Tibial artery (tissue), 4 donors: ENCODE measurements around the gene GUCA2B.

ENCODE experiments used
- DNase-seq, 2 donors: peaks; one replicate each; pipeline ENCODE4 v3.0.0-alpha.2; 2019
- H3K27ac ChIP-seq, 2 donors: fragments of 200-600 bp; sonication (generic) in 1 of 2; 1 replicate in 1 of 2; 2 replicates in 1 of 2; pipeline ENCODE4 v1.5.1; 2018 to 2019; ENCODE audit warnings: mild to moderate bottlenecking in 1 of 2
- H3K27me3 ChIP-seq, 2 donors: fragments of 200-600 bp; sonication (generic) in 1 of 2; one replicate each; pipeline versions ENCODE4 v1.5.1 to v1.6.0; 2016 to 2019
- H3K36me3 ChIP-seq, 3 donors: fragments of 200-600 bp; sonication (generic) in 2 of 3; one replicate each; pipeline ENCODE4 v1.5.1; 2016 to 2019; ENCODE audit warnings: mild to moderate bottlenecking in 2 of 3
- H3K4me1 ChIP-seq, 4 donors: fragments of 200-600 bp; sonication (generic) in 2 of 4; 1 replicate in 3 of 4; 2 replicates in 1 of 4; pipeline ENCODE4 v1.5.1; 2016 to 2019
- H3K4me3 ChIP-seq, 2 donors: fragments of 200-600 bp; sonication (generic) in 1 of 2; 1 replicate in 1 of 2; 2 replicates in 1 of 2; pipeline ENCODE4 v1.5.1; 2018 to 2019; ENCODE audit warnings: mild to moderate bottlenecking in 2 of 2
- H3K9me3 ChIP-seq, 3 donors: fragments of 200-600 bp; sonication (generic) in 1 of 3; one replicate each; pipeline ENCODE4 v1.5.1; 2016 to 2019
- intact Hi-C: fragments of 100-400 bp; cut with DNase I; formaldehyde crosslinking; loops from one replicate; pipeline ENCODE4 v1.15.0; 2023; ENCODE audit warnings: low total_unique reads
- TF ChIP-seq, protein P1 (sequence below), 2 experiments: fragments of 200-600 bp in 1 of 2; fragments of 450-650 bp in 1 of 2; IDR thresholded peaks; one replicate each; pipeline ENCODE4 v1.5.1; 2017 to 2019; ENCODE audit warnings: antibody characterized with exemption in 2 of 2, mild to moderate bottlenecking in 1 of 2, moderate library complexity in 1 of 2

Gene GUCA2B

DNA sequence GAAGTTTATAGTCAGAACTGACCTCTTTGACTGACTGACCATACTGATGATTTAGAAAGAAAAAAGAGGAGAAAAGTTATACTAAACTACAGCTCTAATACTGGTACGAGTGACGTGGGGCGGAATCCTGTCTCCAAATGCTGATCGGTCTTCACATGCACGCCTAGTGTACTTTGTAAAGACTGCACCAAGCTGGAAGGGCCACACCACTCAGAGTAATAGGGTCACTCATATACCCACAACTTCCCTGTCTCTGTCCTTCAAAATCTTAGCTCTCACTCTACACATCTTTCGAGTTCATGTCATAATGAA lies 30.7 kb downstream of the GUCA2B start:
- Histone ChIP-seq H3K4me1 (peaks cover 0 to 14% (median 5%) of the 10 kb centered on the region in 4 donors), H3K27ac (no peak overlapping the region), H3K9me3 (no peaks in the 10 kb centered on the region), H3K4me3 (no peak overlapping the region), H3K27me3 (no peaks in the 10 kb centered on the region), H3K36me3 (peaks cover 4 to 35% (median 30%) of the 10 kb centered on the region in 3 donors)
- TF ChIP-seq, protein P1, sequence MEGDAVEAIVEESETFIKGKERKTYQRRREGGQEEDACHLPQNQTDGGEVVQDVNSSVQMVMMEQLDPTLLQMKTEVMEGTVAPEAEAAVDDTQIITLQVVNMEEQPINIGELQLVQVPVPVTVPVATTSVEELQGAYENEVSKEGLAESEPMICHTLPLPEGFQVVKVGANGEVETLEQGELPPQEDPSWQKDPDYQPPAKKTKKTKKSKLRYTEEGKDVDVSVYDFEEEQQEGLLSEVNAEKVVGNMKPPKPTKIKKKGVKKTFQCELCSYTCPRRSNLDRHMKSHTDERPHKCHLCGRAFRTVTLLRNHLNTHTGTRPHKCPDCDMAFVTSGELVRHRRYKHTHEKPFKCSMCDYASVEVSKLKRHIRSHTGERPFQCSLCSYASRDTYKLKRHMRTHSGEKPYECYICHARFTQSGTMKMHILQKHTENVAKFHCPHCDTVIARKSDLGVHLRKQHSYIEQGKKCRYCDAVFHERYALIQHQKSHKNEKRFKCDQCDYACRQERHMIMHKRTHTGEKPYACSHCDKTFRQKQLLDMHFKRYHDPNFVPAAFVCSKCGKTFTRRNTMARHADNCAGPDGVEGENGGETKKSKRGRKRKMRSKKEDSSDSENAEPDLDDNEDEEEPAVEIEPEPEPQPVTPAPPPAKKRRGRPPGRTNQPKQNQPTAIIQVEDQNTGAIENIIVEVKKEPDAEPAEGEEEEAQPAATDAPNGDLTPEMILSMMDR (IDR thresholded peaks at IDR 0.05): no peak
- intact Hi-C loops: no loop called here
- no peak for DNase-seq

DNA sequence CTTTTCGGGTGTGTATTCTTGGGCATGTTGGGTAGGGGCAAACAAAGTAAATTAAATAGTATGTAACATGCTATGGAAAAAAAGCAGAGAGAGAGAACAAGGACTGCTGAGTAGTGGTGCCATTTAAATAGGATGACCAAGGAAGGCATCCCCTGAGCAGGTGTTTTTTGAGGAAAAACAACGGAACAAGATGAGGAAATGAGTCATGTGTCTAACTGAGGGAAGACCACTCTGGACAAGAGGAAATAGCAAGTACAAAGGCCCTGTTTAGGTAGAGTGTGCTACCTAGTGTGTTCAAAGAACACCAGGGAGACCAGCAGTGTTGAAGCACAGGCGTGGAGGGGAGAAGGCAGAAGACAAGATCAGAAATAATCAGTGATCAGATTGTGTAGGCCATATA lies 31.4 kb downstream of the GUCA2B start:
- Histone ChIP-seq H3K9me3 (no peaks in the 10 kb centered on the region), H3K27me3 (no peaks in the 10 kb centered on the region), H3K27ac (no peak overlapping the region), H3K36me3 (peaks cover 4 to 41% (median 35%) of the 10 kb centered on the region in 3 donors), H3K4me1 (peaks cover 0 to 8% (median 3%) of the 10 kb centered on the region in 4 donors), H3K4me3 (no peak overlapping the region)
- TF ChIP-seq, protein P1 (IDR thresholded peaks at IDR 0.05): no peak
- DNase-seq: no peak
- intact Hi-C loops: no loop called here

DNA sequence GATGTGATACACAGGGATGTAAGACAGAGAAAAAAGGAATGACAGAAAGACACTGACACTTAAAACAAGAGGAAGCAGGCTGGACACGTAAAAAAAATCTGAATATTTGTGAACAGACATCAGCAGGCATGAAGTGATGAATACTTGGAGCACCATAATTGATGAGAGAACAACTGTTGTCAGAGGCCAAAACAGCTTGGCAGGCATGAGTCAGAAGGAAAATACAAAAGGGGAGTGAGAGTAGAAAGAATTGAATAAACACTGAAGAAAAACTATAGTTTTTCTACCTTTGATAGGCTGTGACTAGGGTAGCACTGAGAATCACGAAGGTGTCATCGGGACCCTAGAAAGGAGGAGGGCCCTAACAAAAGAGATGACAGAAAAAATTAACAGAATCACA lies 32.9 kb downstream of the GUCA2B start:
- TF ChIP-seq, protein P1 (IDR thresholded peaks at IDR 0.05): no peak
- no peak for DNase-seq
- Histone ChIP-seq H3K36me3 (peaks cover 7 to 44% (median 35%) of the 10 kb centered on the region in 3 donors), H3K27me3 (no peaks in the 10 kb centered on the region), H3K9me3 (no peaks in the 10 kb centered on the region), H3K4me1 (no peaks in the 10 kb centered on the region), H3K4me3 (no peak overlapping the region), H3K27ac (no peak overlapping the region)
- intact Hi-C loops: no loop called here

DNA sequence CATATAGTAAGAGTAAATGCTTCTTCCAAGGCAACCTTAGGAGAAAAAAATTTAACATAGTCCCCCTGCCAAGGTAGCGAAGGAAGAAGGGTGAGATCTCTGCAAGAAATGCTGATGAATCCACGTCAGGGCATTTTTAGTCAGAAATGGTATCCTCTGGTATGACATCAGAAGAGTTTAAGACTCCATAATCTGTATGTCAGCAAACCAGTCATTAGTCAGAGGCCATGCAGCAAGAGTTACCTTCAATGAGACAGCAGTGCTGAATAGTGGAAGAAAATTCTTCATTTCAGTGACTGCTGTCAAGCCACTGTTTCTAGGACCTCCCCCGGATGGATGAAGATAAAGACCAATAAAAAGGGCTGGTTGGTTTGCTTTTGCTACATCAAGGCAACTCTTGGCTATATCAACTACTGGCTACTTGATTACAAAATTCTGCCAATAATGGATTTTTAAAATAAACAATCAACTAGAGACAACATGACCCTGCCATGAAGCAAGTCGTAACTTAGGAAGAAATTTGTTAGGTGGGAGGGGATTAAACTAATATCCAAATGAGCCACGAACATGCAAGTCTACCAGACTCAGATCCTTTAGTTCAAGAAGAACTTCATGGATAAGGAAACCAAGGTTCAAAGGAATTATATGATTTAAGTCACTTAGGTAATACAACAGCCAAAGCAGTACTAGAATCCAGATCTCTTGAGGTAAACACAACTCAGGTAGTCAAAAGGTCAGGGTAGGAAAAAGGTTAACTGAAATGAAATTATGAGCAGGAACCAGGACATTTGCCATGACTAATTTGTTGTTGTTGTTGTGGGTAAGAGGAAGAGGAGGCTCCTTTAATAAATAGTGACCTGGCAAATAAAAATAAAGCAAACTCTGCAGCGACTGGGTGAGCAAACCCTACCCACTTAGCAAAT lies 37.0 kb downstream of the GUCA2B start:
- TF ChIP-seq, protein P1 (IDR thresholded peaks at IDR 0.05): no peak
- H3K36me3 ChIP-seq: peaks cover 6 to 60% (median 40%) of the 10 kb centered on the region in 3 donors
- no peak for DNase-seq
- no peak overlapping the region for H3K4me3 ChIP-seq
- no peak overlapping the region for H3K27ac ChIP-seq
- intact Hi-C loops: no loop called here
- H3K4me1 ChIP-seq: no peaks in the 10 kb centered on the region
- no peaks in the 10 kb centered on the region for H3K9me3 ChIP-seq
- no peaks in the 10 kb centered on the region for H3K27me3 ChIP-seq

DNA sequence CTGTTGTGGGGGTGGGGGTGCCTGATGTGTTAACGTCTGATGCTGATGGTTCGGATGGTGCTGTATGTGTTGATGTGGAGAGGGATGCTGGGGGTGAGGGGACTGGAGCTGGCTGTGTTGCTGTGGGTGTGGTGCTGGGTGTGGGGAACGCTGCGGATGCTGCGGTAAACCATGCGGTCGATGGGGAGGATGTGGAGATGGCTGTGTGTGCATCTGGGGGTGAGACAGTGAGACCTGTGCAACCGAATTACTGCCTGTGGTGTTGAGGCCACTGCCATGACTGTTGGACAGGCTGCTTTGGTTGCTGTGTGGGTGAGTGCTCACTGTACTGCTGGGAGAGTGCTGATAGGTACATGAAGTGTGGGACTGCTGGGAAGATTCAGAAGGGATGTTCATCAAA lies 38.1 kb downstream of the GUCA2B start:
- intact Hi-C loops: no loop called here
- peaks cover 6 to 71% (median 48%) of the 10 kb centered on the region in 3 donors for H3K36me3 ChIP-seq
- H3K27me3 ChIP-seq: no peaks in the 10 kb centered on the region
- no peak overlapping the region for H3K4me3 ChIP-seq
- H3K4me1 ChIP-seq: no peaks in the 10 kb centered on the region
- TF ChIP-seq, protein P1 (IDR thresholded peaks at IDR 0.05): no peak
- no peak overlapping the region for H3K27ac ChIP-seq
- no peak for DNase-seq
- no peaks in the 10 kb centered on the region for H3K9me3 ChIP-seq
